Putamen (tissue), 1 donor: ENCODE measurements around the gene VKORC1L1.
A peak's percentile ranks its signal among the peaks of the same experiment; 100 is the strongest.
"Not testable (repeated sequence)": the region's sequence is repeated elsewhere in the genome, so short reads cannot be mapped to it uniquely, and the experiment has no call there.

Experiments
- DNase-seq: peaks from one replicate; pipeline ENCODE4 v3.0.0-alpha.2; 2016; ENCODE audit warnings: low spot score

Gene VKORC1L1

GRCh38 chr7:65872776-65873581, at the start of gene VKORC1L1:
TSS of gene VKORC1L1 (plus strand) at chr7:65873074. CDS start at chr7:65873372, 298 bp downstream.
- peak; percentile 93 for DNase-seq

- no peak for DNase-seq
Measured at GRCh38 chr7:65827366-65827765, 45.5 kb upstream of the VKORC1L1 start.

GRCh38 chr7:65832281-65832680, 40.6 kb upstream of the VKORC1L1 start:
- DNase-seq: no peak

- DNase-seq: not testable (repeated sequence)
Measured at GRCh38 chr7:65836684-65837083, 36.2 kb upstream of the VKORC1L1 start.

GRCh38 chr7:65837541-65837956, 35.3 kb upstream of the VKORC1L1 start:
- not testable (repeated sequence) for DNase-seq

GRCh38 chr7:65839846-65840245, 33.0 kb upstream of the VKORC1L1 start:
- DNase-seq: no peak

GRCh38 chr7:65840446-65840845, 32.4 kb upstream of the VKORC1L1 start:
- no peak for DNase-seq

GRCh38 chr7:65843616-65844015, 29.3 kb upstream of the VKORC1L1 start:
- not testable (repeated sequence) for DNase-seq

GRCh38 chr7:65846008-65846570, 26.8 kb upstream of the VKORC1L1 start:
- DNase-seq: no peak

- not testable (repeated sequence) for DNase-seq
Measured at GRCh38 chr7:65853426-65853825, 19.4 kb upstream of the VKORC1L1 start.

GRCh38 chr7:65853892-65854291, 19.0 kb upstream of the VKORC1L1 start:
- not testable (repeated sequence) for DNase-seq

GRCh38 chr7:65857321-65857894, 15.5 kb upstream of the VKORC1L1 start:
- DNase-seq: not testable (repeated sequence)

GRCh38 chr7:65858660-65859059, 14.2 kb upstream of the VKORC1L1 start:
- not testable (repeated sequence) for DNase-seq

- not testable (repeated sequence) for DNase-seq
Measured at GRCh38 chr7:65866244-65866643, 6.6 kb upstream of the VKORC1L1 start.

GRCh38 chr7:65867681-65868080, 5.2 kb upstream of the VKORC1L1 start:
- not testable (repeated sequence) for DNase-seq

- DNase-seq: not testable (repeated sequence)
Measured at GRCh38 chr7:65869312-65869711, 3.6 kb upstream of the VKORC1L1 start.

- DNase-seq: not testable (repeated sequence)
Measured at GRCh38 chr7:65871451-65871850, 1.4 kb upstream of the VKORC1L1 start.

- not testable (repeated sequence) for DNase-seq
Measured at GRCh38 chr7:65873582-65874193, 814 bp downstream of the VKORC1L1 start.

GRCh38 chr7:65875715-65876114, 2.8 kb downstream of the VKORC1L1 start:
- not testable (repeated sequence) for DNase-seq

GRCh38 chr7:65879292-65880153, 6.6 kb downstream of the VKORC1L1 start:
- DNase-seq: not testable (repeated sequence)

- DNase-seq: not testable (repeated sequence)
Measured at GRCh38 chr7:65880242-65880641, 7.4 kb downstream of the VKORC1L1 start.
